HG03066 (cell line): Measurements from ENCODE around the gene FAM219B.
A peak's percentile ranks its signal among the peaks of the same experiment; 100 is the strongest.

Experiments
- ATAC-seq: cut with Tn5 transposase; IDR thresholded peaks from one replicate; pipeline ENCODE4 v1.9.1; 2021; ENCODE audit warnings: low read depth; ENCODE audit not compliant: unreplicated experiment

FAM219B gene

GRCh38 chr15:74878273-74878672, 28.4 kb downstream of the FAM219B start:
- ATAC-seq, result no peak

DNA sequence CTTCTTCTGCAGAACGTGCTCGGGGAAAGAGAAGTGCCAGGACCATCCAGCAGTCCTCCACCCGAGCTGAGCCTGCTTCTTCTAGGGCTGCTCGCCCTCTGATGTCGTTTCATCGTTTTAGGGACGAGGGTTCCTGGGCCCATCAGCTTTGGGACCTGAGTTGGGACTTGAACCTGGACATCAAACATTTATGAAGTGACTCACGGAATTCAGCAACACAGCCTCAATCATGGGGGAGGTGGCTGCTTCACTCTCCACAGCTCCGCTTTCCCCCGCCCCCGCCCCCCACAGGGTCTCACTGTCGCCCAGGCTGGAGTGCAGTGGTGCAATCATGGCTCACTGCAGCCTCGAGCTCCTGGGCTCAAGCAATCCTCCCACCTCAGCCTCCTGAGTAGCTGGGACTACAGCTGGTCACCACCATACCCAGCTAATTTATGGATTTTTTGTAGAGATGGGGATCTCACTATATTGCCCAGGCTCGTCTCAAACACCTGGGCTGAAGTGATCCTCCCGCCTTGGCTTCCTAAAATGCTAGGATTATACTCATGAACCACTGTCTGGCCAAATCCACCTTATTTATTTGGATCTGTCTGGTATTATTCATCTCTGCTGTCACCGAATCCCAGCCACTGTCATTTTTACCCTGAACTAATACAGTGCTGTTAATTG, 32.8 kb downstream of the FAM219B start:
- no peak for ATAC-seq

DNA sequence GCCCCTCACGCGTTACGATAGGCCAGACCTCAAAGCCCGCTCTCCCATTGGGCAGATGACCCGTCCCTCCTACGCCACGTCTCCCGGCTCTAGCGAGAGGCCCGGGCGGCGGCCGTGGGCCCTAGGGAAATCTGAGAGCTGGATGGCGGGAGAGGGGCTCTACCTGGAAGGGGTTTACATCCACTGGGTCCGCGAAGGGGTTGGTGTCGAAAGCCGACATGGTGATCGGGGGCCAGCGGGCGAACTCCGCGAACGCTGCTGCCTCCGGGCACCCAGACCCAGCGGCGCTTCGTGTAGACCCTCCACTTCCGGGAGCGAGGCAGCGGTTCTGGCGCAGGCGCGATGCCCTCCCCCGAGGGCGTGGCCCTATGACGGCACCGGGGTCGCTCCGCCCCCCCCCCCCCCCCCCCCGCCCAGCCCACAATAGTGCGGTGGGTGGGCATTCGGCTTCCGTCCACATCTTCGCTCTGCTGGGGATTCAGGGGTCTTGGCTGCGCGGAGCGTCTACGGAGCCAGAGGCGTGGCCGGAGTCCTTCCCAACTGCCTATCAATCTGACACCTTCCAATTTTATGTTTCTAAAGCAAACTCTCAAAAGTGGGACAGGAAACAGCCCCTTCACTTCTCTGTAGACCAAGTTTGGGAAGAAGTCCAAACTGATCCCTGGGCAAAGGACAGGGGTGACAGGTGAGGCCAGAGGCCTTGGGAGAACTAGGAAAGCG, 33.5 kb downstream of the FAM219B start, which contains the start of gene SCAMP2:
TSS of gene SCAMP2 (minus strand) at position 330 of the 720 bp plus-strand sequence. CDS start at position 220, 110 bp downstream.
- ATAC-seq, result peak; percentile 76

GRCh38 chr15:74872702-74873035, 34.0 kb downstream of the FAM219B start:
- ATAC-seq, result no peak

GRCh38 chr15:74870436-74871215, 36.0 kb downstream of the FAM219B start:
- ATAC-seq, result no peak

GRCh38 chr15:74869726-74870407, 36.8 kb downstream of the FAM219B start:
- peak; percentile 42 for ATAC-seq

- no peak for ATAC-seq
Measured at GRCh38 chr15:74869372-74869725, 37.3 kb downstream of the FAM219B start.

GRCh38 chr15:74868059-74868458, 38.6 kb downstream of the FAM219B start:
- no peak for ATAC-seq

DNA sequence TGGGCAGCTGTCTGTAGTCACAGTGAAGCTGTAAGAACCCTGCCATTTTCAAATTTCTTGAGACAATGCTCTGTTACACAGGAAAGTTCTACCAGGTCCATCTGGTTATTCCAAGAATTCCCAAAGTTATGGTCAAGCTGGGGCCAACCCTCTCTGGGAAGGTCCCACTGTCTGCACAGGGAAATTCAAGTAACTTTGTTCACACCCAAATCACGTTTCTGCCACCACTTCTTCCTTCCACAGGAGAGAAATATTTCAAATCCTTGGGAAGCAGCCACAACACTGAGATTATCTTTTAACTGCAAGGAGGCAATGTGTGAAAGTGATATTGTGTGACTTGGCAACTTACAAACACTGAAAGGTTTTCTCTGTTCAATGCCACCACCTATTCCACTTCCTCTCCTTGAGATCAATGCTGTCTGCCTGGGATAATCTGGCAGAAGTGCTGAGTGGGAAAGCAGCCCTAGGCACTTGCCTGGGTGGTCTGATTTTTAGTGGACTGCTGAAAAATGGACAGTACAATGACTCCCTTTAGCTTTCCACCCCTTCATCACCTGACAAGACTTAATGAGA, 39.1 kb downstream of the FAM219B start:
- ATAC-seq, result no peak

- no peak for ATAC-seq
Measured at GRCh38 chr15:74866090-74866489, 40.6 kb downstream of the FAM219B start.

DNA sequence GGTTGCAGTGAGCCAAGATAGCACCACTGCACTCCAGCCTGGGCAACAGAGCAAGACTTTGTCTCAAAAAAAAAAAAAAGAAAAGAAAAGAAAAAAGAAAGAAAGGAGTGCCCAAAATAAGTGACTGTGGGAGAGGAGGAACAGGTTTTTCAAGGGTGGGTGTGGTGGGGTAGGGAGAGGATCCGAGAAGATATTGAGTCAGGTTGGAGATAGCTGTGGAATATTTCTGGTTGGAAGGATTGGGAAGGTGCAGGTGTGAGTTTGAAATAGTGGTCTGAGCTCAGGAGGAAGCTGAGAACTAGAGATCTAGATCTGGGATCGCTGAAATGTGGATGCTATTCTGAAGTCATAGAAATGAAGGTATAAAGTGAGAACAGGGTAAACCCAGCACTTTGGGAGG, 41.3 kb downstream of the FAM219B start:
- no peak for ATAC-seq

DNA sequence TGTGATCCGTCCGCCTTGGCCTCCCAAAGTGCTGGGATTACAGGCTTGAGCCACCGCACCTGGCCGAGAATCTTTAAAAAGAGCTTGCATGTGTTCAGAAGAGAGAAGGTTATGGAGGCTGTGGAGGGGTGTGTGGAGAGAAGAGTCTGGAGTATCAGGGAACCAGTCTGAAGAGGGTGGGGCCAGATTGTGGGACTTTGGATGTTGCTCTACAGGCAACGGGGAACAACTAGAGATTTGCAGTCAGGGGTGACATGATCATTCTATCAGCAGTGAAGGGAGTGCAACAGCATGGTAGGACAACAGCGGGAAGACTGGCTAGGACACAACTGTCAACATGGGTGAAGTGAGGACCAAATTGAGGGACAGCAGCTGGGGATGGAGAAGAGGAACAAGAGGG, 42.4 kb downstream of the FAM219B start:
- no peak for ATAC-seq

DNA sequence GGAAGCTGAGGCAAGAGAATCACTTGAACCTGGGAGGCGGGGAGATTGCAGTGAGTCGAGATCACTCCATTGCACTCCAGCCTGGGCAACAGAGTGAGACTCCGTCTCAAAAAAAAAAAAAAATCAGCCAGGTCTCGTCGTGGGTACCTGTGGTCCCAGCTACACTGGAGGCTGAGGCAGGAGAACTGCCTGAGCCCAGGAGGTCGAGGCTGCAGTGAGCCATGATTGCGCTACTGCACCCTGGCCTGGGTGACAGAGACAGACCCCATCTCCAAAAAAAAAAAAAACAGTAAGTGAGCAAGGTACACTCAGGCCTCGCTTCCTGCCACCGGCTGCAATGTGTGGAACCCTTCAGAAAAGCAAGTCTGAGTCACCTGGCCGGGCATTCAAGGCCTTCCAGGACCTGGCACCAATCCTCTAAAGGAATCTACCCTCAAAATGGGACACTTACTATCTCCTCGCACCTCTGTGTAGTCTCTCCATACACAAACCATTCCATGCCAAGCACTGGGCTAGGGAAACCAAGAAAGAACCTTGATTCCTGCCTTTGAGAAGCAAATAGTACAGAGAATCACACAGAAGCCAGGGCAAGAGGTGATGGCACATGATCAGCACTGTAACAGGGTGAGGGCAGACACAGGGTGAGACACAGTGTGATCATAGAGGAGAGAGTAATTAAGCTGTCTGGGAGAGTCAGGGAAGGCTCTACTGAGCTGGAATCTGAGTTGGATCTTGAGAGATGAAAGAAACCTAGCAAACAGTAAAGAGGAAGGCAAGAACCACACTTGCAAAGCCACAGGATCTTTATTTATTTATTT, 43.2 kb downstream of the FAM219B start:
- ATAC-seq, result no peak

DNA sequence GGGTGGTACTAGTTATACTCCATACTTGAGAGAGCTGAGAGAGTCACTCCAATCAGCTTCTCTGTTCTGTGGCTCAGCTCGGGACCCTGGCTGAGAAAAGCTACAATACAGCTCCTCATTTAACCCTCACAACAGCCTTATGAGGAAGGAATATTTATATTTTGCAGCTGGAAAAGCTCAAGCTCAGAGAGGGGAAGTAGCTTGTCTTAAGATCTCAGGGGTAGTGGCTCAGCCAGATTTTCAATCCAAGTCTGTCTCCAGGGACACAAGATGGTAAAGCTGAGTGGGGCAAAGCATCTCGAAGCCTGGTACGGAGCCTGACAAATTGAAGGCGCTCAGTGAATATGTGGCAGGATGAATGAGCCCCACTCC, 48.3 kb downstream of the FAM219B start:
- ATAC-seq, result no peak

DNA sequence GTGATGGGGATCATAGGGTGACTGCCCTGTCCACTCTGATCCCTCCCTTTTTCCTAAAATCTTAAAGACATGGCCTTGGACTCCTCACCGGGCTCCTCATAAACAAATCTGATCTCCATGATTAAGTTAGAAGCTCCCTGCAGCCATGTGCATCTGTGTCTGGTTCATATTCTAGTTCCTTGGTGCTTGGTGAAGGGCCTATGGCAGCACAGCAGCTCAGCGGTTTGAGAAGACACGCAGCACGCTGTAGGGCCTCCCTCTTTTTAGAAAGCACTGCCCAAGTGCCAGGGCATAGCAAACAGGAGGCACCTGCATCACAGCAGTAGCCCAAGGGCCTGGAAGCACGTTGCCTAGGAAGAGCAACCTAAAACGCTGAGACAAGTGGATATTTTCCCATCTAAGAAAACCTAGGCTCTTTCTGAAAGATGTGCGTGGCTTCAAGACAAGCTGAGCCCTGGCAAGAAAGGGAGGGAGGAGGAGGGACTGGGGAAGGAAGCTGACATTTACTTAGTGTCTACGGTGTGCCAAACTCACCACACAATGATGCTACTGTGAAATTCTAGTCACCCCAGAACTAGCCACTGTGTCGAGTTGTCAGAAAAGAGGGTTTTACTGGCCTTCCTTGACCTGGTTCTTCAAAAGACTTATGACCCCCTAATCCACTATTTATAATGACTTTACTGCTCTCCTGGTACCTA, 48.8 kb downstream of the FAM219B start:
- peak; percentile 8 for ATAC-seq

DNA sequence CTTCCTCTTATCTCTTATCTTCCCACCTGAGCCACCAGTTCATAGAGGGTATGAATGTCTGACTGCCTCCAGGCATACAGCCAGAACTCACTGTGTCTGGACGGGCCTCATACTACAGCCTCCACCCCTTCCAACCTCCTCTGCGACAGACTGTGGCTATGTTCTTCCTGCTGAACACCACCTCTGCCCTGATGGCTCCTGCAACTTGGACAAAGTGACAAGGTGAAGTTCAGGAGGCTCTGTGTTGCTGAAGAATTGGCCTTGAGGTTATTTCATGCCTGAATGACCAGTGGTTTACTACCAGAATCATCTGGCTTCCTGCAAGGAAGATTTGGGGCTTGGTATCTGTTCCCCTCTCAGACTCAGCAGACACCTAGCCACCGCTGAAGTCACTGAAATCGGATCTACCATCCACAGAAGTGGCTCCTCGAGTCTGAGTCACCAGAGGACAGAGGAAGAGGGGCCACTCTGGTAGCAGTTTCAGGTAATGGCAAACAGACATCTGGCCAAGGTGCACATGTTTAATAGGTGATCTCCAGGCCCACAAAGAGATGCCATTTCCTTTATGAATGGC, 49.5 kb downstream of the FAM219B start:
- peak; percentile 79 for ATAC-seq

DNA sequence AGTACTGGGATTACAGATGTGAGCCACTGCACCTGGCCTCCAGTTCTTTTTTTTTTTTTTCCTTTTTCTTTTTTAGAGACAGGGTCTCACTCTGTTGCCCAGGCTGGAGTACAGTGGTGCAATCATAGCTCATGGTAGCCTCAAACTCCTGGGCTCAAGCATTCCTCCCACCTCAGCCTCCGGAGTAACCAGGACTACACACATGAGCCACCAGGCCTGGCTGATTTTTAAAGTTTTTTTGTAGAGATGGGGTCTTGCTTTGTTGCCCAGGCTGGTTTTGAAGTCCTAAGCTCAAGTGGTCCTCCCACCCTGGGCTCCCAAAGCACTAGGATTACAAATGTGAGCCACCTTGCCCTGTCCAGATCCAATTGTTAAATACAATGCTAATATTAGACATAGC, 50.1 kb downstream of the FAM219B start:
- ATAC-seq, result no peak

GRCh38 chr15:74855857-74856256, 50.8 kb downstream of the FAM219B start:
- no peak for ATAC-seq

GRCh38 chr15:74854453-74855022, 52.1 kb downstream of the FAM219B start:
- no peak for ATAC-seq
